ENCODE data around the gene ASCL4.
A peak's percentile ranks its signal among the peaks of the same experiment; 100 is the strongest.
"Not testable (repeated sequence)": the region's sequence is repeated elsewhere in the genome, so short reads cannot be mapped to it uniquely, and the experiment has no call there.

ASCL4 gene

GRCh38 chr12:107774349-107775029 is at the start of gene ASCL4:
TSS of gene ASCL4 (plus strand) at chr12:107774704. CDS start at chr12:107775219, 515 bp downstream.
- no peak for DNase-seq (ENCODE audit: low read depth in 2 of 3, low spot score in 1 of 3)

GRCh38 chr12:107727327-107727726 is 47.2 kb upstream of the ASCL4 start:
- DNase-seq (ENCODE audit: low read depth in 2 of 3, low spot score in 1 of 3): not testable (repeated sequence)

- not testable (repeated sequence) for DNase-seq (ENCODE audit: low read depth in 2 of 3, low spot score in 1 of 3)
These were observed 46.8 kb upstream of the ASCL4 start for GRCh38 chr12:107727742-107728141.

DNA sequence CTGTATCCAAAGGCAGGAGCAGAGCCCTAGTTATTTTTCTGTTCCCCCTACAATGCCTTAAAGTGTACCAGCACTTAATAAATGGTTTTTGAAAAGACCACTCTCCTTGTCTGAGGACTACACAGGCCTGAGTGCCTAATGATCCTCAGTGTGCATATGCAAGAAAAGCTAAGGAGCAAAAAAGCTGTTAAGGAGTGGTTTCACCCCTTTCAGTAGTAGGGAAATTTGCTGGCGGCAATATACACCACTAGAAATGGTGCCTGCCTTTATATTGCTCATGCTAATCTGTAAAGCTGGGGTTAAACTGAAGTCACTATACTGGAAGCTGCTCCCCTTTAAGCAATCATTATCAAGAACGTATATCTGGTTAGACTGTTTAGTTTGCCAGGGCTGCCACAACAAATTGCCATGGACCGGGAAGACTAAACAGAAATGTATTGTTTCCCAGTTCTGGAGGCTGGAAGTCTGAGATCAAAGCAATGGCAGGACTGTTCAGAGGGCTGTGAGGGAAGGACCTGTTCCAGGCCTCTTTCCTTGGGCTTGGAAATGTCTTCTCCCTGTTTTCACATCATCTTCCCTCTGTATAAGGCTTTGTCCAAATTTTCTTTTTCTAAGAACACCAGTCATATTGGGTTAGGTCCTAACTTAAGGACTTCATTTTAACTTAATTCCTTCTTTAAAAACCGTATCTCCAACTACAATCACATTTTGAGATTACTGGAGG is 43.7 kb upstream of the ASCL4 start:
- no peak for DNase-seq (ENCODE audit: low read depth in 2 of 3, low spot score in 1 of 3)

GRCh38 chr12:107731366-107731765 is 43.1 kb upstream of the ASCL4 start:
- DNase-seq (ENCODE audit: low read depth in 2 of 3, low spot score in 1 of 3): no peak

DNA sequence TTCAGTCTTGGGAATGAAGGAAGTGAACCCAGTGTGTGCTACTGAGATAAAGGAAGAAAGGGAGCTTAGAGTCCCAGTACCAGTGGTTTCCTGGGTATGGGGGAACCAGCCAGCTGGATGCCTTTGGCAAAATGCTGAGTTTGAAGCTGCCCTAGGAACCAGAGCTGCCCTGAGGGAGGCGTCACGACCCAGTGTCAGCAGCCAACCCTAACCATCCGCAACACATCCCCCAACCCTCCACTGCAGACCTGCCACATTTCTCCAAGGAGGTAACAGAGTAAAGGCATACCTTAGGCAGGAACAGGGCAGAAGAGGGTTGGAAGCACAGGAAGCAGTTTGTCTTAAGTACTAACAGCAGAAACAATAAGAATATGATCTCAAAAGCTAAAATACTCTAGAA is 42.1 kb upstream of the ASCL4 start:
- no peak for DNase-seq (ENCODE audit: low read depth in 2 of 3, low spot score in 1 of 3)

GRCh38 chr12:107734139-107734538 is 40.4 kb upstream of the ASCL4 start:
- DNase-seq (ENCODE audit: low read depth in 2 of 3, low spot score in 1 of 3): no peak

DNA sequence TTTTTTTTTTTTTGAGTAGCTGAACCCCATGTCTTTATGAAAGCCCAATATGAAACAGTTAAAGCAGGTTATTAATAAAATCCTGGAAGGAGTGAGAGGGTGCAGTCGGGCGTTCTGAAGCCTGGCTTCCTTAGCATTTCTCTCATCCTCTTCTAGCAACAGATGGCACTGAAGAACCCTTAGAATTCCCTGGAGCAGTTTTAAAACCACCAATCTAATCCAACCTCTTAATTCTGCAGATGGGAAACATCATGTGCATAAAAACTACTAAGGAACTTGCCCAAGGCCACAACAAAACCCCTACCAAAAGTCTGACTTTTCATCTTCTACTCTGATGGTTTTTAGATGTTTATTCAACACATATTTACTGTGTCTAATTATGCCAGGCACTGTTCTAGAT is 38.7 kb upstream of the ASCL4 start:
- no peak for DNase-seq (ENCODE audit: low read depth in 2 of 3, low spot score in 1 of 3)

- DNase-seq (ENCODE audit: low read depth in 2 of 3, low spot score in 1 of 3): no peak
These were observed 37.6 kb upstream of the ASCL4 start for GRCh38 chr12:107736914-107737313.

- DNase-seq (ENCODE audit: low read depth in 2 of 3, low spot score in 1 of 3): no peak
These were observed 26.0 kb upstream of the ASCL4 start for GRCh38 chr12:107748472-107748871.

GRCh38 chr12:107749083-107749482 is 25.4 kb upstream of the ASCL4 start:
- DNase-seq (ENCODE audit: low read depth in 2 of 3, low spot score in 1 of 3): no peak

- peak in 1 of 3 donors; percentile 35 for DNase-seq (ENCODE audit: low read depth in 2 of 3, low spot score in 1 of 3)
These were observed 15.1 kb upstream of the ASCL4 start for GRCh38 chr12:107759410-107759809.

DNA sequence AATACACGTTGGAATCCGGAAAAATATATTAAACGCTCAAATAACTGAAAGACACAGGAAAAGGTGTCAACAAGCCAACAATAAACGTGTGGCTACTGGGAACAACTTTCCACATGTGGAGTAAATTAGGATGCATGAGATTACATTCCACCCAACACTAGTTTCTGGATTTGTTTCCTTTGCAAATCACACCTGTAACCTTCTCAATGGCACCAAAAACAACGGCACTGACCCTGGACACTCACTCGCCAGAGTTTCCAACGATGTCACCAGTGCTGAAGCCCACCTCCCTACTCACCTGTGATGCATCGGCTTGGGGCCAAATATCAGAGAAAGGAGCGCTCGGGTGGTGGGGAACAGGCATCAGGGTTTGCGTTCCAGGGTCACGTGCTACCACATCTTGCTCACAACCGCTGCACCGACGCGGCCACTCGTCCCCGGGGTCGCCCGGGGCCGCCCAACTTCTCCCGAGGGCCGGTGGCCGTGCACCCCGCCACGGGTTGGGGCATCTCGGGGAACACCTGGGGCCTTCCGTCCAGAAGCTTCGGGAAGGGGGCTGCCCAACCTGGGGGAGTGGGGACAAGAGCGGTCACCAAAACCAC is 14.2 kb upstream of the ASCL4 start:
- peak in 2 of 3 donors; percentile 16 to 30 for DNase-seq (ENCODE audit: low read depth in 2 of 3, low spot score in 1 of 3)

DNA sequence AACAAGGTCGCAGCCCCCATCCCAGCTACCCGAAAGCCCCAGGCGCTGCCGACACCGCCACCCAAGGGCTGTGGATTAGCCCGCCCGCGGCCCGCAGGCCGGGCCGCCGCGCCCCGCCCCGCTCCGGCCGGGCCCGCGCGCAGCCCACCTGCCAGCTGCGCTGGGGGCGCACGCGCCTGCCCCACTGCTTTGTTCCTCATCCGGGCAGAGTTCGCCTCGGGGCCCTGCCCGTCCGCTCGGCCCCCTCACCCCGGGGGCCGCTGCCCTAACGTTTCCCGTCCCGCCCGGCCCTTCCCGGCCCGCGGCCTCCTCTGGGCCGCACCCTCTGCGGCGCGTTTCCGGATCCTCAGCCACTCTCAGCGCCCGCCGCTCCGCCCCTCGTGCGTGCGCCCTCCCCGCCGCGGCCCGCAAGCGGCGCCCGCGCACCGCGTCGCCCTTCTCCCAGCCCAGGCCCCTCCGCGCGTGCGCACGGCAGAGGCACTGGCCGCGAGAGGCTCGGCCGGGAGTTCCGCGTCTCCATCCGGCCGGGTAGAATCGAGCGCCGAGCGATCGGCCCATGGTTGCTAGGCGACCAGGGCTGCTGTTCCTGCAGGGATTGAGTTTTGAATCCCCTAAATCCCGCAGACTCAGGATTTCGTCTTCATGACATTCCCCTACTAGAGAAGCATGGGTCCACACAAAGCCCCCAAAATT is 13.5 kb upstream of the ASCL4 start, which contains the start of gene PRDM4:
Gene PRDM4 (minus strand): TSS at position 329 of the 693 bp plus-strand sequence. CDS start 622 bp downstream, outside the sequence.
- DNase-seq (ENCODE audit: low read depth in 2 of 3, low spot score in 1 of 3): peak; percentile 75 to 88 (median 80)

GRCh38 chr12:107761502-107761904 is 13.0 kb upstream of the ASCL4 start:
- peak in 1 of 3 donors; percentile 12 for DNase-seq (ENCODE audit: low read depth in 2 of 3, low spot score in 1 of 3)

DNA sequence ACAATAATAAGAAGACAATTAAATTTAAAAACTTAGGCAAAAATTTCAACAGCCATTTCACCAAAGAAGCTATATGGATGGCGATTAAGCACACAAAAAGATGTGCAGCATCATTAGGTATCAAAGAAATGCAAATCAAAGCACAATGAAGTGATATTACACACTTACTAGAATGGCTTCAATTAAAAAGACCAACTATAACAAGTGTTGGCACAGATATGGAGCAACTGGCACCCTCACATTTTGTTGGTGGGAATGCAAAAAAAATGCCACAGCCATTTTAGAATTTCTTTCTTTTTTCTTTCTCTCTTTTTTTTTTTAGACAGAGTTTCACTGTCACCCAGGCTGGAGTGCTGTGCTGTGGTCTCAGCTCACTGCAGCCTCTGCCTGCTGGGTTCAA is 11.6 kb upstream of the ASCL4 start:
- DNase-seq (ENCODE audit: low read depth in 2 of 3, low spot score in 1 of 3): no peak

DNA sequence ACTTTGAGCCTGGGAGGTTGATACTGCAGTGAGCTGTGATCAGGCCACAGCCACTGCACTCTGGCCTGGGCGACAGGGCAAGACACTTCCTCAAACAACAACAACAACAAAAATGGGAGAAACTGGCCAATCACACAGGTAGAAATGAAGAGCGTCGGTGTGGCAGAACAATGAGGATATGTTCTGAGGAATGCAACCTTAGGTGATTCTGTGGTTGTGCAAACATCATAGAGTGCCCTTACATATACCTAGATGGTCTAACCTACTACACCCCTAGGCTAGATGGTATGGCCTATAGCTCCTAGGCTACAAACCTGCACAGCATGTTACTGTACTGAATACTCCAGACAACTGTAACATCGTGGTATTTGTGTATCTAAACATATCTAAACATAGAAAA is 9.9 kb upstream of the ASCL4 start:
- DNase-seq (ENCODE audit: low read depth in 2 of 3, low spot score in 1 of 3): no peak

DNA sequence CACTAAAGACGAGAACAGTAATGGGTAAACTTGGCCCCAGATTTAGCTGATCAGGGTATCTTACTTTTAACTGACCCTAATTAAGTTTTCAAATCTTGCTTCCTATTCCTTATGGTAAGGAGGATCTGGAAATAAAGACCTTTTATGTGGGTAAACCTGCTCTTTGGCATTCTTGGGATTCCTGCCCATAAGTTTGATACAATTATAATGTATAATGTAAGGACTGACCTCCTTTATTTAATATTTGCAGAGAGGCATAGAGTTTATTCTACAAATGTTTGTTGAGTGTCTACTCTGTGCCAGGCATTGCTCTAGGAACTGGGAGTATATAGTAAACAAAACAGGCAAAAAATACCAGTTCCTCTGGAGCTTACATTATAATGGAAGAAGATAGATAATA is 9.2 kb upstream of the ASCL4 start:
- DNase-seq (ENCODE audit: low read depth in 2 of 3, low spot score in 1 of 3): no peak

DNA sequence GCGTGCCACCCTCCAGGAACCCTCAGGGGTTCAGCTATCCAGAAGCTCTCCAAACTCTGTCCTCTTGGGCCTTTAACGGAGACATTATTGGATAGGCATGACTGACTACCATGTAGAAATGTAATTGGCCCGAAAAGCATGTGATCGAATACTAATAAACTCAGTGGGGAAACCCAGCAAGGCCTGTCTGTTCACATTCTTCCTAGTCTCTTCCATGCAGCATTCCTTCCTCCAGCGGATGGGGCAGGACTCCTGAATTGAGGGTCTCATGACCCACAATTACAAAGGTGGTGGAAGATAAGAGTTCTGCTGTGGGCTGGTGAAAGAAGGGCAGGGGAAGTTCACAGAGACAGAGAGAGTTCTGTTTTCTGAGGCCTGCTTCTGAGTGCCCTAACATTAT is 7.0 kb upstream of the ASCL4 start:
- no peak for DNase-seq (ENCODE audit: low read depth in 2 of 3, low spot score in 1 of 3)

- no peak for DNase-seq (ENCODE audit: low read depth in 2 of 3, low spot score in 1 of 3)
These were observed 703 bp downstream of the ASCL4 start for GRCh38 chr12:107775093-107775721.

GRCh38 chr12:107776171-107776570 is 1.7 kb downstream of the ASCL4 start:
- no peak for DNase-seq (ENCODE audit: low read depth in 2 of 3, low spot score in 1 of 3)

All from stimulated activated CD4-positive, alpha-beta T cell treated with anti-CD3 and anti-CD28 coated beads, Interleukin-12 subunit alpha, Interleukin-12 subunit beta, amount 100 ng/mL, for 48 hours (primary cell).